ENCODE data around the gene ATPAF2. TPM values are rescaled to one million over a fixed set of nuclear protein-coding genes. Genes with fewer than 3 reads are reported as not detected.
A peak's percentile ranks its signal among the peaks of the same experiment; 100 is the strongest.

Gene ATPAF2
- total RNA-seq, result 15.6 TPM

DNA sequence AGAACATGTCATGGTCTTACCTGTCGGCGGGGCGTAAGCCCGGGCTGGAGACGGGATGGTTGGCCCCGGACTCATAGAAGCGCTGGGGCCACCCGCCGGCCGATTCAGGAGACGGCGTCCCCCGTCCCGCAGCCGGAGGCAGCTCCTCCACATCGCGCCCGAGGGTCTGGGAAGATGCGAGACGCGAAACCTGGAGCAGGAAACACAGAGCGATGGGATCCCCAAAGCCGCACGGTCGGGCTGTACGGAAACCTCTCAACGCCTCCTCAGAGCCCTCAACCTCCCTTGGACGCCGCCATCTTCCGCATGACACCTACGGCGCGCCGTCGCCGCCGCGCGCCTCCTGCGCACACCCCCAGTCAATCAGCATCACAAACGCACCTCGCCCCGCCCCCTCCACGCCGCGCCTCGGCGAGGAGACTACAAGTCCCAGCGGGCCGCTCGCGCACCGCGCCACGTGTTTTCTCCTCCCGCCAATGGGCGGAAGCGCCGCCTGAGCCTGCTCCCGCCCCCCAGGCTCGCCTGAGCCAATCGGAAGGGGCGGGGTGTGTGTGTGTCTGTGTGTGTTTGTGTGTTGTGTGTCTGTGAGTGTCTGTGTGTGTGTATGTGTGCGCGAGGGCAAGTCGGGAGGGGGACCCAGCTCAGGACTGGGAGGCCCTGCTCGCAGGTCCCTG lies at the start of gene ATPAF2, which contains the start of gene GID4:
TSS of gene ATPAF2 (minus strand) at position 308 of the 674 bp plus-strand sequence. CDS start at position 153, 155 bp downstream.
TSS of gene GID4 (plus strand) at position 548 of the 674 bp plus-strand sequence. CDS start at position 605, 57 bp downstream.
- peak; percentile 100 for DNase-seq

DNA sequence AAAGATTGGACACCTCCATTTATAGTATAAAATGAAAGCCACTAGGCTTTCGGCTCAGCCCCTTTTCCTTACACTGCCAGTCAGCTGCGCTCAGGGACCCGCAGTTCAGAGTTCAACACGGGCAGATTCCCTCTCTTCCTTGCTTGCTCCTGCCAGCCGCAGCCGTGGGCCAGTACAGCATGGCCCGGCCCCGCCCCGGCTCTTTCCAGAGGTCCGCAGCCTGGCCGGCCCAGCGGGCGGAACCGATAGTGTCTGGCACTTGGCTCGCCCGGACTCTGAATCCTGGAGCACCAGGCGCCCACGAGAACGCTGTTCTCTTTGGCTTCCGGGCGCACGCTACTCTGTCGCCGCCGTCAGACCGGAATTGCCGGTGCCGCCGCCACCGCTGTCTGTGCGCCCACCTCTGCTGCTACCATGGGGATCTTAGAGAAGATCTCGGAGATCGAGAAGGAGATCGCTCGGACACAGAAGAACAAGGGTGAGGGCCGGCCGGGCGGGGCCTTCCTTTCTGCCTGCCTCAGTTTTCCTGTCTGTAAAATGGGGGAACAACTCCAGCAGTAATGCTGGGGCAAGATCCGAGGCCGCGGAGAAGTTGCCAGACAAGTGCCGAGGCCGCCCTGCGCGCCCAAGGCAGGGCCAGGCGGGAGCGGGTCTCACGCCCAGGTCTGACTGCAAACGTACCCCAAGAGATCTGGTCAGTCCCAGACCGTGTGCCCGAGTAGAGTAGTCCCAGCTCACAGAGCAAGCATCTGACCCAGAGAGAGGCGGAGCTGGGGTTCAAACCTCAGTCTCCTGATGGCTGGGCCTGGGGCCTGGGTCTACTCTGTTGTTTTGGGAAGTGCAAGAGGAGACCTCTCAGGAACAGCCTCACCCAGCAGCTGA lies 48.9 kb upstream of the ATPAF2 start, which contains the start of gene DRG2:
TSS of gene DRG2 (plus strand) at position 339 of the 882 bp plus-strand sequence. CDS start at position 415, 76 bp downstream.
- DNase-seq, result peak; percentile 96

DNA sequence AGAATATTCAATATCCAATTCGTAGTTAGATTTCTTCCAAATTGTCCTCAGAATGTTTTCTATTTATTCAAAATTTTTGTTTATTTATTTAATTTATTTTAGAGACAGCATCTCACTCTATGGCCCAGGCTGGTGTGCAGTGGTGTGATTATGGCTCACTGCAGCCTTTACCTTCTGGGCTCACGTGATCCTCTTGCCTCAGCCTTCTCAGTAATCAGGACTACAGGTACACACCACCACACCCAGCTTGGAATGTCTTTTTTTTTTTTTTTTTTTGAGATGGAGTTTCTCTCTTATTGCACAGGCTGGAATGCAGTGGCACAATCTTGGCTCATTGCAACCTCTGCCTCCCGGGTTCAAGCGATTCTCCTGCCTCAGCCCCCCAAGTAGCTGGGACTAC lies 45.3 kb upstream of the ATPAF2 start:
- no peak for DNase-seq

DNA sequence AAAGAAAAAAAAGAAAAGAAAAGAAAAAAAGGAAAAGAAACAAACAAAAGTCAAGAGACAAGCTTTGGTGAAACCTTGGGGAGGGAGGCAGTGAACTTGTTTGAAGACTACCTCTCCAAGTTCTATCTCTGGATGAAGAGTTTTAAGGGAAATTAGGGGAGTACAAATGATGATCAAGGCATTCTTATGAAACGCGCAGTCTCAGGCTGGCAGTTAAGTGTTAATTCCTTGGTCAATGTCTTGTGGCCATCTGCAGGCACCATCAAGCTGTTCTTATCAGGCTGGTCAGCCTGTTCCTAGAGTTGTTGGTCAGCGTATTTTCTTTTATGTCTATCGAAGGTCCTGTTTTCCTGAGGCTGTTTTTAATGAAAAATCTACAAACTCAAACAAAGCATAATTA lies 40.6 kb upstream of the ATPAF2 start:
- no peak for DNase-seq

DNA sequence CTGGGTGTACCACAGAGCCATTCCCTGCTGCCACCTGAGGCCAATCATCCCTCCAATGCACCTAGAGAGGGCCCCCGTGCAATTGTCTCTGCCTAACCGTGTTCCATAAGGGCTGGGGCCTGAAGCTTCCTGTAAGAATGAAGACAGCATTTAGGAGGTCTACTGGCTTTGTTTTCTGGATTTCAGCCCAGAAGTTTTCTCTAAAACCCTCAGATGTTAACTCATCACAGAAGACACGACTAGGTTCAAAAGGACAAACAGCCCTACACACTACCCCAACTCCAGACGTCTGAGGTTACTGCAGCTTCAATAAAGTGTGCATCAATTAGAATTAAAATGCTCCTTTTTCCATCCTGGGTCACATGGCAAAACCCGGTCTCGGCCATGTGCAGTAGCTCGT lies 38.0 kb upstream of the ATPAF2 start:
- peak; percentile 68 for DNase-seq

DNA sequence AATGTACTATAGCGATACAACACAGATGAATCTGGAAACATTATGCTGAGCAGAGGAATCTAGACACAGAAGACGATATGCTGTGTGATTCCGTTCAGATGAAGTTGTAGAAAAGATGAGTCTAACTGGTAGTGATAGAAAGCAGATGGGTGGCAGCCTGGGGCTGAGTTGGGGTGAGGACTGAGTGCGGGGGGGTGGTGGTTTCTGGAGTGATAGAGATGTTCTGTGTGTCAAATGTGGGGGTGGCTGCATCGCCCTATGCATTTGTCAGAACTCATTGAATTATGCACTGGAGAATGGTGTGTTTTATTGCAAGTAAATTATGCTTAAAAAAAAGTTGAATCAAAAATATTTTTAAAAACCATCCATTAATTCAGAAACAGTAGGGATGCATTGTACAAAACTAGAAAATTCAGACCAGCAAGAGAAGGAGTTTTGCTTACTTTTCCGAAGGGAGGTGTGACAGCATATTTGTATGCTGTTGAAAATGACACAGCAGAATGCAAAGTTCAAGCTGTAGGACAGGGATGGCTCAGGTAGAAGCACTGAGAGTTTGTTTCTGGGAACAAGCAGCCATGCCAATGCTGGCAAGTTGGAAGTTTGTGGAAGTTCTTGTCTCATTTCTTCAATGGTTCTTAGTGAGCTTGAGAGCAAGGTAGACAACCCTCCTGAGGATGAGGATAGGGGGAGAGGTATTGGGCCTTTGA lies 35.8 kb upstream of the ATPAF2 start:
- no peak for DNase-seq

DNA sequence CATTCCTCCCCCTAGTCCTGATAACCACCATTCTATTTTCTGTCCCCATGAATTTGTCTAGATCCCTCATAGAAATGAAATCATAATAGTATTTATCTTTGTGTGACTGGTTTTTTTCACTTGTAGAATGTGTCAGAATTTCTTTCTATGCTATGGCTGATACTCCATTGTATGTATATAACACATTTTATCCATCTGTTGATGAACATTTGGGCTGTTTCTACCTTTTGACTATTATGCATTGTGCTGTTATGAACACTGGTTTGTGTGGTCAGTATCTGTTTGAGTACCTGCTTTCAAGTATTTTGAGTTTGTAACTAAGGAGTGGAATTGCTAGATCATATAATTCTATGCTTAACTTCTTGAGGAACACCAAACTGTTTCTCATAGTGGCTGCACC lies 32.8 kb upstream of the ATPAF2 start:
- no peak for DNase-seq

DNA sequence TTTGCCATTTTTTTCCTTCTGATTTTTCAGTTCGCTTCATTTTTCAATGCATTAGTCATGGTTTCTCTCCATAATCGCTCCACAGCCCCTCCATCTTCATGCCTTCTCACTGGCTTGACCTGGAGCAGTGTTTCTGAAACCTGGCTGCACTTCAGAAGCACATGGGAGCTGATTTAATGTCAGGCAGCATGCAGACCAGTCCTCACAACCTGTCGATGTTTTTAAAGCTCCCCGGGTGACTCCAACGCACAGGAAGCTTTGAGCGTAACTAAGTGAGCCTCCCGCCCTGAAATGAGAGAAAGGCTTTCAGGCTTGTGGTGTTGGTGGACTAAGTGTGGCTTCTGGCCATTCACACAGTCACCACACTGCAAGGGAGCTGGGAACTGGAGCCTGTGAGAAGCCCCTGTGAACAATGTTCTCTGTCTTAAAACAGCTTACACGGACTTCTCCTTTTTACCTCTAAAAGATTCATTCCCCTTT lies 31.9 kb upstream of the ATPAF2 start:
- peak; percentile 57 for DNase-seq

DNA sequence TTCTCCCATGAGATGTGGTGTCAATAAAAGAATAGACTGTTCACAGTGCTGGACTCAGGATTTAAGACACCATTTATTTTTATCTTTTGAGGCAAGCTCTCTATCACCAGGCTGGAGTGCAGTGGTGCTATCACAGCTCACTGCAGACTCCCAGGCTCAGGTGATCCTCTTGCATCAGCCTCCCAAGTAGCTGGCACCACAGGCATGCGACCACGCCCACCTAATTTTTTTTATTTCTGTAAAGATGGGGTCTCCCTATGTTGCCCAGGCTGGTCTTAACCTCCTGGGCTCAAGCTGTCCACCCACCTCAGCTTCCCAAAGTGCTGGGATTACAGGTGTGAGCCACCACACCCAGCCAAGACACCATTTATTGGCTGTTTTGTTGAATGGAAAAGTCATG lies 30.1 kb upstream of the ATPAF2 start:
- DNase-seq, result no peak

DNA sequence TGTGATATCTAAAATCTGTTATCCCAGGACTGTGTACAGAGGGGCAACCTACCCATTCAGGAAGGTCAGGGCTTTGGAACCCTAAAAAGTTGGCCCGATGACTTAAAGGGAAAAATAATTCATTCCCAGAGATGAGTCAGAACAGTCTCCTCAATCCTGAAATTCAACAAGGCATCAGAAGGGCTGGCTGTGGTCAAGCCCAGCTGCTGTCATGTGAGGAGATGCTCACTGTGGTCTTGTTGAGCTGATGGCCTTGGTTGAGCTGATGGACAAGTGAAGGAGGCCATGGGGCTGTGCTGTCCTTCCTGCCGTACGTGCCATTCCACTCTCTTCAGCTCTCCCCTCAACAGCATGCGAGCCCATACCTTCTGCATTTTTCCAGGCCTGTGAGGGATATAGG lies 27.9 kb upstream of the ATPAF2 start:
- no peak for DNase-seq

DNA sequence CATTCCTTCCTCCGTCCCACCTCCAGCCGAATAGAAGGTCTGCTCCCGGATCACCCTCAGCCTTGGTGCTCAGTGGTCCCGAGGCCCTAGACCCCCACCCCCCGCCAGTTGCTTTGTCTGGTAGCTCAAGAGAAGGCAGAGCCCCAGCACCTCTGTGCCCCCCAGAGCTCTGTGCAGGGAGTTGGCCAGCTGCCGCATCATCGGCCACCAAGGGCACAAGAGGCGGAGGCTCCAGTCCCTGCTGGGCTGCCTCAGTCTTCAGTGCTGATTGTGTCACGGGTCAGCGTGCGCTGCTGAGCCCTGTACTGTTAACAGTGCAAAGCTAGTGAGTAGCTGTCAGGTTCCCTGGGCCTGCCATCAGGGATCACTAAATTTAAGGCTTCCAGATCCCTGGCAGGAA lies 26.6 kb upstream of the ATPAF2 start:
- DNase-seq, result no peak

DNA sequence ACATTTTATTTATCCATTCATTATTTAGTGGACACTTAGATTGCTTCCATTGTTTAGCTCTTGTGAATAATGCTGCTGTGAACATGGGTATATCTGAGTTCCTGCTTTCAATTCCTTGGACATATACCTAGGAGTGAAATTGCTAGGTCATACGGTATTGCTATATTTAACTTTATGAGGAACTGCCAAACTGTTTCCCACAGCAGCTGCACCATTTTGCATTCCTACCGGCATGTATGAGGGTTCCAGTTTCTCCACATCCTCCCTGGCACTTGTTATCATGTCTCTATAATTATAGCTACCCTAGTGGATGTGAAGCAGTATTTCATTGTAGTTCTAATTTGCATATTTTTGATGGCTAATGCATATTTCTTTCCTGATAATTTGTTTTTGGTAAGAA lies 25.1 kb upstream of the ATPAF2 start:
- no peak for DNase-seq

DNA sequence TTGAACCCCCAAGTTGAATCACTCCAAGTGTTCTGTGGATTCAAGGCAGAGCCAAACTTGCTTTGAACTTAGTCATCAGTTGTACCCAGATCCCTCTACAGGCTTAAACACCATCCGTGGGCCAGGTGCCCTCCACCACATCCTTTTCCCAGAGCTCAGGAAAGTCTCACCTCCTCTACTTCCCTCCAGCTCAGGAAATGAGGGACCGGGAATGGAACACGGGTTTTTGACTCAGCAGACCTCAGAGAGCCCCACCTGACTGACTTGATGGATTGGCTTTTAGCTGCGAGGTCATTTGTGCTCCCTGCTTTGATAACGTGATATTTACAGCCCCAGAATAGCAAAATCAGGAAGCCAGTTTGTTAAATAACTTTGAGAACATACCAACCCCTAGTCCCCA lies 20.3 kb upstream of the ATPAF2 start:
- DNase-seq, result no peak

DNA sequence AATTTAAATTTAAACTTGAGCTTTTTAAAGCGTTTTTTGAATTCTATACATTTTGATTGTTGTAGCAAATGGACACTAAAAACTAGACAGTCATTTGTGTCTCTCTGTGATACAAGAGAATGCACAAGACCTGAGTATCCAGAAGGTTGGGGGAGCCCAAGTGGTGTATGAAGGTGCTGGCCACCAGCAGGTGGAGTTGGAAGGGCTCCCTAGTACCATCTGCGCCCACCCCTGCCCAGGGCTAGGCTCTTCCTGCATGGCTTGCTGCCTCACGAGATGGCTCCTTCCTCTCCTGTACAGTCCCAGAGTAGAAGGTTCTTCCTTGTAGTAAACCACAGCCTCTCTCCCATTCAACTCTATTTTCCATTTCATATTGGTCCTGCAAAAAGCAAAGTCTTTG lies 17.2 kb upstream of the ATPAF2 start:
- no peak for DNase-seq

DNA sequence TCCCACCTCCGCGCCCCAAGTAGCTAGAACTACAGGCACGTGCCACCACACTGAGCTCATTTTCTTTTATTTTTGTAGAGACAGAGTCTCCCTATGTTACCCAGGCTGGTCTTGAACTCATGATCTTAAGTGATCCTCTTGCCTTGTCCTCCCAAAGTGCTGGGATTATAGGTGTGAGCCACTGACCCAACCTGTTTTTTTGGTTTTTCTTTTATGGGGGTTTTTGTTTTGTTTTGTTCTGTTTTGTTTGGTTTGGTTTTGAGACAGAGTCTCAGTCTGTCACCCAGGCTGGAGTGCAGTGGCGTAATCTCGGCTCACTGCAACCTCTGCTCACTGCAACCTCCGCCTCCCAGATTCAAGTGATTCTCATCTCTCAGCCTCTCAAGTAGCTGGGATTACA lies 16.6 kb upstream of the ATPAF2 start:
- no peak for DNase-seq

DNA sequence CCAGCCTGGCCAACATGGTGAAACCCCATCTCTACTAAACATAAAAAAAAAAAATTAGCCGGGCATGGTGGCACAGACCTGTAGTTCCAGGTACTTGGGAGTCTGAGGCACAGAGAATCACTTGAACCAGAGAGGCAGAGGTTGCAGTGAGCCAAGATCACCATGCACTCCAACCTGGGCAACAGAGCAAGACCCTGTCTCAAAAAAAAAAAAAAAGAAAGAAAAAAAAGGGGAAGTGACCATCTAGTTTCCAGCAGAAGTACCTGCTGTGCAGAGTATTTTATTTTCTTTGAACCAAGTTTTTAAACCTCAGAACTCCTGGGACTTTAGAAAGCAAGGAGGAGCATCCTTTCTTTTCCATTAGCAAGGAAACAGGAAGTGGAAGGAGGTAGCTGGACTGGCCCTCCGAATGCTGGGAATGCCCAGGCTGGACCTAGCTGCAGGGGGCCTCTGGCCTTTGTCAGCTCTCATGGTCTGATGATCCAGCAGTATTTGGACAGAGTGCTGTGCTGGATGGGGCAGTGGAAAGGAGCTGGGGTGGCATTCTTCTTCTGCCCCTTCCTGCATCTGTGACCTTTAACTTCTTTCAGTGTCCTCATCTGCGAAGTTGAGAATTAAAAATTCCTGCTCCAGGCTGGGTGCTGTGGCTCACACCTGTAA lies 6.9 kb upstream of the ATPAF2 start:
- no peak for DNase-seq

DNA sequence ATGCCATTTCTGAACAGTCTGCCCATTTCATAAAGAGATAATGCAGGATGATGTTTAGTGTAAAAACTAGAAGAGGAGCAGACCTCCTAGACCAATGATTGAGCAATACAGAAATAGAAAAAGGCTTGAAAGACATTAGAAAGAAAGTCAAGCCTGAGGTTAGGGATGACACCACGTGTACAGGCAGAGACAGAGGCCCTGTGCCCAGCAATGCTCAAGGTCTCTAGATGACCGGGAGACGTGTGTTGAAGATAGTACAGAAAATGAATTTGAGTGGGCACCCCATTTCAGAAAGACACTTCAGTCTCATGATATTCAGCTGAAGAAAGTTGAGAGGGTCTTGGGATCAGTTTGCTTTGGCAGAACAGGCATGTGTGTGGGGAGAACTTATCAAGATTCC lies 5.6 kb upstream of the ATPAF2 start:
- DNase-seq, result no peak

DNA sequence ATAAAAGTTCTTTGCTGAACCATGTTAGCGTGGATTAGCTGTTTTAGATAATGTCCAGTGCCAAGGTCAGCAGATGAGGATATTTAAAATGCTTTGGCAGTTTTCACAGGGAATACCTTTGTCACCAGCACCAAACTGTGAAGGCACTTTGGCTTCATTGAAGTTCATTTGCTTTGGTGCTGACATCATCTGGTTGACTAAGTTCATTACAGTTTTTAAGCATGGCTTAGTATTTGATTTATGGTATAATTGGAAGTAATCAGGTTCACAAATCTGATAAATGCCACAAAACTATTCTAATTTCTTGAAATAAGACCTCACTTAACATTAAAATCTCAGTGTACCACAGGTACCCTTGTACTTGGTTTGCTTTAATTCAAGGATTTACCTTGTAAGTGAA lies 4.5 kb upstream of the ATPAF2 start:
- peak; percentile 24 for DNase-seq

DNA sequence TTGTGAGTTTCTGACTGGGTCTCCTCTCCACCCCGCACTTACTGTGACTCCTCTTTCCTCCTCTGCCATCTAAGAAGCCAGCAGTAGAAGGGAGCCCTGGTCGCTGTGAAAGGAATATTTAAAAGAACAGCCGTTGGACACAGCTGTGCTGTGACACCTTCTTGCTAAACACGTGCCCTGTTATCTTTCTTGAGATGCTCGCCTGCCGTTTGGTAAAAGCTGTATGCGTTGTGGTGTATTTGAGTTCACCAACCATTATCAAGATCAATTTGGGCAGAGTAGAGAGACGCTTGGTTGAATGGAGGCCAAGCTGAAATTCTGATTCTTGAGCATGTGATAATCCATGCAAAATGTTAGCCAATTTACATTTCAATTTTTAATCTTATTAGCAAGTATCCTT lies 4.0 kb upstream of the ATPAF2 start:
- no peak for DNase-seq

DNA sequence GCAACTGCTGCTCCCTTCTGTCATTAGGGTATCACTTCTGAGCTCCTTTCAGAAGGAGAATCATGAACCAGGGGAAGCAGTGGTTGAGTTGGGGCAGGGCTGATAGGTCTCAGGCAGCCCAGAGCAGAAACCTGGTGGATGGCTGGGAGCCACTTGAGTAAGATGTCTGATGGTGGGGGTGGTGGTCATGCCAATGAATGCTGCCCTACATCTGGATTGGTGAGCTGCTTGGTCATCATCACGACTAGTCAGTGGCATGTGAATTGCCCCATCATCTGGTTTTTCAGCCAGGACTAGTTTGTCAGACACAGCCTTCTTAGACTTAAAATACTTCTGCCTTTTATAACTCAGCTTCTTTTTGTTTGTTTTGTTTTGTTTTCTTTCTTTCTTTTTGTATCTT lies 2.8 kb upstream of the ATPAF2 start:
- no peak for DNase-seq

DNA sequence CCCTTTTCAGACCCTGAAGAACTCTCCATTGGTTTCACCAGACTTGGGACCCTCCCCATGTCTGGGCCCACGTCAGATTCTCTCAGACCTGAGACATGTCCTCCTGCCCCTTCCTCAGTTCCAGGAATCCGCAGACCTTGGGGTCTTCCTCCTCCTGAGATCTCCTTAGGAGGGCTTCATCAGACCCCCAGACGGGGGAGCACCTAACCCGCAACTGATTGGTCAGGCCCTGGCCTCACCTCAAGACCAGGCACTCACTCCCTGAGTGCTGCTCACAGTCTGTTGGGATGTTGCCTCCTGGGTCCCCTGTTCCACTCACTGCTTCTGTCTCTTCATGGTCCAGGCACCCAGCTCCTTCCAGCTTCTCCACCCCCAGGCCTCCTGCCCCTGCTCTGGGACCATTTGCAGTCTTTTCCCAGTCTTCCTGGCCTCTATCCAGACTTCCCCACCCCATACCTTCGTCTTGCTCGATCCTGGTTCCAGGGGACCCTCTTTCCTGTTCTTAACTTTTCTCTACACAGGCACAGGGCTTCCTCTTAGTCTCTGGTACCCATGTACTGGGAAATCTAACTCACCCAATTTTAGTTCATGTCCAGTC lies 1.4 kb upstream of the ATPAF2 start:
- no peak for DNase-seq

All from tongue (tissue), 2 donors.